ENCODE measurements around the gene SLC7A6OS. TPM values are rescaled to one million over a fixed set of nuclear protein-coding genes. Genes with fewer than 3 reads are reported as not detected.

SLC7A6OS gene
- total RNA-seq, 1 experiment from 2014 or later: 25.3 TPM

- TF ChIP-seq CTCF (conservative IDR thresholded peaks at IDR 0.05; ENCODE audit: low read depth, low read length) (no peak), EZH2 (IDR thresholded peaks at IDR 0.05; ENCODE audit: borderline replicate concordance, low read depth, low read length, poor library complexity, severe bottlenecking) (no peak)
- H3K4me1 ChIP-seq (ENCODE audit: insufficient read depth, low read length, poor library complexity, severe bottlenecking): no peaks in the 10 kb centered on the region
- ChIA-PET POLR2A (ENCODE audit: low non-redundant PET) (no interaction called here), CTCF (no interaction called here)
- H3K36me3 ChIP-seq (ENCODE audit: insufficient read depth, low read length, poor library complexity, severe bottlenecking): peaks cover 23% of the 10 kb centered on the region
- no peaks in the 10 kb centered on the region for H3K27me3 ChIP-seq (replicated peaks; ENCODE audit: insufficient read depth, low read depth, low read length, poor library complexity)
- no peak for DNase-seq (ENCODE audit: low spot score)
- H3K27ac ChIP-seq (ENCODE audit: low read depth, low read length, poor library complexity, severe bottlenecking): no peak overlapping the region
- no peaks in the 10 kb centered on the region for H3K9me3 ChIP-seq (ENCODE audit: low read depth, low read length, poor library complexity, severe bottlenecking)
- no peak overlapping the region for H3K4me3 ChIP-seq (ENCODE audit: low read depth, low read length, poor library complexity, severe bottlenecking)
- intact Hi-C loops (cut with micrococcal nuclease; ENCODE audit: unreplicated experiment): no loop called here
- BruUV-seq (replicated peaks): no TSS peak
These were observed 42.6 kb upstream of the SLC7A6OS start for GRCh38 chr16:68353366-68353765.

DNA sequence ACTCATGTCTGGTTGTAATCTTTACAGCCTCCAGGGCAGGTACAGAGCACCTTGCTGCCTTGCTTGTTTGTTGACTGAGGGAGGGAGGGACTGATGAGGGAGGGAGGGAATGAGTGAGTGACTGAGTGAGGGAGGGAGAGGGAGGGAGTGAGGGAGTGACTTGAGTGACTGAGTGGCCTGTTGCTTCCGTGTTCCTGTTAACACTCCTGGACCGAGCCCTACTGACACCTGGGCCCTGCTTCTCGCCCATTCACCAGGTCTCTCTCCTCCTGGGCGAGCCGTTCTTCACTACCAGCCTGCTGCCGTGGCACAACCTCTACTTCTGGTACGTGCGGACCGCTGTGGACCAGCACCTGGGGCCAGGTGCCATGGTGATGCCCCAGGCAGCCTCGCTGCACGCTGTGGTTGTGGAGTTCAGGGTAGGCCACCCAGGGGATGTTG, 41.3 kb upstream of the SLC7A6OS start:
- intact Hi-C loops (cut with micrococcal nuclease; ENCODE audit: unreplicated experiment): no loop called here
- no peak for DNase-seq (ENCODE audit: low spot score)
- H3K9me3 ChIP-seq (ENCODE audit: low read depth, low read length, poor library complexity, severe bottlenecking): no peaks in the 10 kb centered on the region
- no peaks in the 10 kb centered on the region for H3K27me3 ChIP-seq (replicated peaks; ENCODE audit: insufficient read depth, low read depth, low read length, poor library complexity)
- ChIA-PET POLR2A (ENCODE audit: low non-redundant PET) (no interaction called here), CTCF (no interaction called here)
- no peak overlapping the region for H3K27ac ChIP-seq (ENCODE audit: low read depth, low read length, poor library complexity, severe bottlenecking)
- H3K4me1 ChIP-seq (ENCODE audit: insufficient read depth, low read length, poor library complexity, severe bottlenecking): no peaks in the 10 kb centered on the region
- no TSS peak for BruUV-seq (replicated peaks)
- H3K4me3 ChIP-seq (ENCODE audit: low read depth, low read length, poor library complexity, severe bottlenecking): no peak overlapping the region
- no peak for TF ChIP-seq EZH2 (IDR thresholded peaks at IDR 0.05; ENCODE audit: borderline replicate concordance, low read depth, low read length, poor library complexity, severe bottlenecking)
- no peak for TF ChIP-seq CTCF (conservative IDR thresholded peaks at IDR 0.05; ENCODE audit: low read depth, low read length)
- peaks cover 22% of the 10 kb centered on the region for H3K36me3 ChIP-seq (ENCODE audit: insufficient read depth, low read length, poor library complexity, severe bottlenecking)

DNA sequence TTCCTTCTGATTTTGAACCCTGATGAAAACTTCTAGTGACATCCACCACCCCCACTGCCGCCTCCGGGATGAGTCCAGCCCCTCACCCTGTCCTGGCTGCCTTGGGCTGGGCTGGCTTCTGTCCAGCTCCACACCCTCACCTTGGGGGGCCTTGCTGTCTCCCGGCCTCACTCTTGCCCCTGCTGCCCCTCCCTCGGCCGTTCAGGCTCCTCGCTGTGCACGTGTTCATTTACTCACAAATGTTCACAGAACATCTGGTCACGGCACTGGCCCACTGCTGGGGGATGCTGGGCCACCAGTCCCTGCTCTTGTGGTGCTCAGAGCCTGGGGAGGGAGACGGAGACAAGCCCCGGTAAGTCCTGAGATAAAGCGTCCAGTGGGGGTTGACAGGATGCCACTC, 40.7 kb upstream of the SLC7A6OS start:
- H3K27ac ChIP-seq (ENCODE audit: low read depth, low read length, poor library complexity, severe bottlenecking): no peak overlapping the region
- no peaks in the 10 kb centered on the region for H3K4me1 ChIP-seq (ENCODE audit: insufficient read depth, low read length, poor library complexity, severe bottlenecking)
- intact Hi-C loops (cut with micrococcal nuclease; ENCODE audit: unreplicated experiment): no loop called here
- no peak for DNase-seq (ENCODE audit: low spot score)
- TF ChIP-seq EZH2 (IDR thresholded peaks at IDR 0.05; ENCODE audit: borderline replicate concordance, low read depth, low read length, poor library complexity, severe bottlenecking) (no peak), CTCF (conservative IDR thresholded peaks at IDR 0.05; ENCODE audit: low read depth, low read length) (no peak)
- BruUV-seq (replicated peaks): no TSS peak
- POLR2A ChIA-PET (ENCODE audit: low non-redundant PET): no interaction called here
- H3K9me3 ChIP-seq (ENCODE audit: low read depth, low read length, poor library complexity, severe bottlenecking): no peaks in the 10 kb centered on the region
- H3K4me3 ChIP-seq (ENCODE audit: low read depth, low read length, poor library complexity, severe bottlenecking): no peak overlapping the region
- H3K36me3 ChIP-seq (ENCODE audit: insufficient read depth, low read length, poor library complexity, severe bottlenecking): peaks cover 22% of the 10 kb centered on the region
- CTCF ChIA-PET: no interaction called here
- H3K27me3 ChIP-seq (replicated peaks; ENCODE audit: insufficient read depth, low read depth, low read length, poor library complexity): no peaks in the 10 kb centered on the region
